Right ventricle myocardium inferior (tissue), 1 donor: Measurements from ENCODE around the gene CDK15. TPM values are rescaled to one million over a fixed set of nuclear protein-coding genes. Genes with fewer than 3 reads are reported as not detected.

Experiments used
- ATAC-seq: fragments of 200-7000 bp; cut with Tn5 transposase; one replicate; pipeline ENCODE4 v1.9.1; 2020; ENCODE audit warnings: mild to moderate bottlenecking, moderate library complexity
- DNase-seq: peaks from one replicate; pipeline ENCODE4 v3.0.0; 2021; ENCODE audit errors: missing footprints
- intact Hi-C: fragments of 100-400 bp; cut with DNase I; formaldehyde crosslinking; loops from one replicate; pipeline ENCODE4 v1.11.0; 2022
- total RNA-seq: library from RNA; stranded (reverse); fragmentation: NEBNext Ultra II Directional; extraction: Animal tissue kit (Norgen Biotek cat#: 25700); gene quantifications from one replicate; pipeline ENCODE4 v1.2.1, GENCODE V29; 2021
- donor health status: DM: no; HTN: yes; CAD: no; lungs with severe emphysema.

The CDK15 gene
- total RNA-seq, 1 donor from 2014 or later, result 0.35 TPM

- DNase-seq, result no peak
- ATAC-seq, result no peak
- intact Hi-C loops, result no loop called here
These were observed 48.0 kb downstream of the CDK15 start for GRCh38 chr2:201854221-201854801.

- no peak for ATAC-seq
- intact Hi-C loops, result no loop called here
- DNase-seq, result no peak
These were observed 48.5 kb downstream of the CDK15 start for GRCh38 chr2:201854841-201855240.

GRCh38 chr2:201855356-201855755 lies 49.0 kb downstream of the CDK15 start:
- intact Hi-C loops, result no loop called here
- ATAC-seq (no peak), DNase-seq (no peak)

GRCh38 chr2:201857326-201857725 lies 51.0 kb downstream of the CDK15 start:
- DNase-seq (no peak), ATAC-seq (no peak)
- intact Hi-C loops, result no loop called here

- intact Hi-C loops, result no loop called here
These were observed 52.2 kb downstream of the CDK15 start for GRCh38 chr2:201858281-201859184.

GRCh38 chr2:201859949-201860348 lies 53.6 kb downstream of the CDK15 start:
- ATAC-seq (no peak), DNase-seq (no peak)
- intact Hi-C loops, result loop anchor here (1.0 to 5.0 kb wide), 3 partner anchors 177 to 318 kb away; no protein-coding TSS in a partner anchor

More at GRCh38 chr2:201858281-201859184, 52.2 kb downstream of the CDK15 start:
- no peak for ATAC-seq
- no peak for DNase-seq

GRCh38 chr2:201860636-201861066 lies 54.3 kb downstream of the CDK15 start:
- ATAC-seq (peak; percentile 84), DNase-seq (no peak)
- intact Hi-C loops, result loop anchor here (1.0 to 5.0 kb wide), 3 partner anchors 176 to 318 kb away; no protein-coding TSS in a partner anchor

- DNase-seq (no peak), ATAC-seq (no peak)
- intact Hi-C loops, result loop anchor here (5.0 kb wide), 1 partner anchor 194 kb away; no protein-coding TSS in a partner anchor
These were observed 56.5 kb downstream of the CDK15 start for GRCh38 chr2:201862843-201863242.

- no peak for ATAC-seq
- intact Hi-C loops, result no loop called here
These were observed 60.5 kb downstream of the CDK15 start for GRCh38 chr2:201866643-201867473.

GRCh38 chr2:201871471-201871870 lies 65.1 kb downstream of the CDK15 start:
- ATAC-seq (no peak), DNase-seq (no peak)
- intact Hi-C loops, result no loop called here

More at GRCh38 chr2:201866643-201867473, 60.5 kb downstream of the CDK15 start:
- no peak for DNase-seq

GRCh38 chr2:201872591-201872990 lies 66.3 kb downstream of the CDK15 start:
- intact Hi-C loops, result no loop called here
- DNase-seq (no peak), ATAC-seq (no peak)

GRCh38 chr2:201879996-201880395 lies 73.7 kb downstream of the CDK15 start:
- intact Hi-C loops, result loop anchor here (10.0 kb wide), 1 partner anchor 155 kb away; the partner anchor contains the start of gene FZD7
- DNase-seq (no peak), ATAC-seq (no peak)

GRCh38 chr2:201880579-201880978 lies 74.2 kb downstream of the CDK15 start:
- DNase-seq, result no peak
- ATAC-seq, result no peak
- intact Hi-C loops, result loop anchor here (10.0 kb wide), 1 partner anchor 154 kb away; the partner anchor contains the start of gene FZD7

GRCh38 chr2:201880993-201881611 lies 74.8 kb downstream of the CDK15 start:
- DNase-seq (no peak), ATAC-seq (no peak)
- intact Hi-C loops, result loop anchor here (10.0 kb wide), 1 partner anchor 154 kb away; the partner anchor contains the start of gene FZD7

- ATAC-seq, result no peak
- DNase-seq, result no peak
- intact Hi-C loops, result loop anchor here (10.0 kb wide), 1 partner anchor 153 kb away; the partner anchor contains the start of gene FZD7
These were observed 75.4 kb downstream of the CDK15 start for GRCh38 chr2:201881741-201882140.

GRCh38 chr2:201882353-201883090 lies 76.2 kb downstream of the CDK15 start:
- intact Hi-C loops, result loop anchor here (10.0 kb wide), 1 partner anchor 152 kb away; the partner anchor contains the start of gene FZD7
- no peak for DNase-seq
- ATAC-seq, result no peak

- intact Hi-C loops, result loop anchor here (10.0 kb wide), 1 partner anchor 151 kb away; the partner anchor contains the start of gene FZD7
These were observed 77.5 kb downstream of the CDK15 start for GRCh38 chr2:201883606-201884369.

More at GRCh38 chr2:201883606-201884369, 77.5 kb downstream of the CDK15 start:
- peak; percentile 74 for DNase-seq
- peak; percentile 88 for ATAC-seq
